K562 (cell line): ENCODE data around the gene MB21D2. TPM values are rescaled to one million over a fixed set of nuclear protein-coding genes. Genes with fewer than 3 reads are reported as not detected.

Source experiments
- ATAC-seq: fragments of 200-7000 bp; cut with Tn5 transposase; 3 replicates; pipeline ENCODE4 v1.9.1; 2020; ENCODE audit warnings: moderate library complexity
- BruUV-seq: library from RNA; stranded (reverse); fragments of 400-500 nt; replicated peaks from 2 replicates; lab custom pipeline; 2021; lab: Mats Ljungman, UMichigan
- CTCF ChIA-PET: fragments of 300-600 bp; formaldehyde crosslinking; extraction: SDS; loops from one replicate; lab custom pipeline; 2021; ENCODE audit warnings: low intra/inter-chr PET ratio; lab: Yijun Ruan, JAX
- POLR2A ChIA-PET: fragments of 300-600, 350-650 bp; sonication (Branson Sonifier 250); formaldehyde crosslinking; extraction: SDS; loops from one replicate; lab custom pipeline; 2021; ENCODE audit warnings: antibody characterized with exemption, inconsistent platforms; lab: Yijun Ruan, JAX
- DNase-seq, 4 experiments: peaks; one replicate each; pipeline versions ENCODE4 v3.0.0 to v3.0.0-alpha.2; 2011 to 2018; ENCODE audit warnings: low spot score in 3 of 4, mixed read lengths in 3 of 4; ENCODE audit errors: extremely low read depth in 1 of 4
- FAIRE-seq: peaks from 2 replicates; lab custom pipeline; 2011; peaks lifted over from hg19 to GRCh38; lab: Jason Lieb, UNC
- H2AFZ ChIP-seq: 2 replicates; pipeline ENCODE4 v1.6.0; 2011; ENCODE audit warnings: low read depth, low read length, control low read depth, inconsistent platforms
- H3K27ac ChIP-seq: fragments of 200-600 bp; 3 replicates; pipeline ENCODE4 v1.8.0; 2011; ENCODE audit warnings: low read depth, mild to moderate bottlenecking, control low read depth, inconsistent platforms, low read length, moderate library complexity, mixed read lengths; ENCODE audit errors: extremely low read depth
- H3K27me3 ChIP-seq, 2 experiments: fragments of 300-600 bp in 1 of 2; 2 replicates in 1 of 2; 3 replicates in 1 of 2; pipeline versions ENCODE4 v1.6.0 to v1.8.0; 2011; ENCODE audit warnings: inconsistent platforms in 2 of 2, low read length in 2 of 2, mild to moderate bottlenecking in 1 of 2, mixed read lengths in 1 of 2, moderate library complexity in 1 of 2; ENCODE audit not compliant: control insufficient read depth in 2 of 2, insufficient read depth in 2 of 2
- H3K36me3 ChIP-seq: fragments of 300-600 bp; 3 replicates; pipeline ENCODE4 v1.8.0; 2011; ENCODE audit warnings: mild to moderate bottlenecking, low read length, inconsistent platforms; ENCODE audit not compliant: control insufficient read depth, insufficient read depth
- H3K4me1 ChIP-seq, 2 experiments: fragments of 200-600 bp in 1 of 2; replicated peaks in 1 of 2; 2 replicates in 1 of 2; 3 replicates in 1 of 2; pipeline versions ENCODE4 v1.5.1 to v1.8.0; 2011; ENCODE audit warnings: inconsistent platforms in 2 of 2, low read length in 2 of 2, mild to moderate bottlenecking in 1 of 2, mixed read lengths in 1 of 2, moderate library complexity in 1 of 2; ENCODE audit not compliant: control insufficient read depth in 2 of 2, insufficient read depth in 2 of 2
- H3K4me2 ChIP-seq: 2 replicates; pipeline ENCODE4 v1.6.1; 2011; ENCODE audit warnings: low read length, control low read depth, inconsistent platforms, mixed read lengths; ENCODE audit not compliant: insufficient read depth
- H3K4me3 ChIP-seq: fragments of 200-600 bp; sonication (generic), shearing (Covaris generic); 2 replicates; pipeline ENCODE4 v1.5.1; 2016; ENCODE audit warnings: control low read depth, inconsistent platforms
- H3K79me2 ChIP-seq: fragments of 200-600 bp; 3 replicates; pipeline ENCODE4 v1.8.0; 2011; ENCODE audit warnings: low read length, inconsistent platforms; ENCODE audit not compliant: control insufficient read depth, insufficient read depth
- H3K9ac ChIP-seq, 2 experiments: 2 replicates each; pipeline versions ENCODE4 v1.6.0 to v1.6.1; 2011; ENCODE audit warnings: low read depth in 2 of 2, low read length in 2 of 2, control low read depth in 1 of 2, inconsistent platforms in 1 of 2, mild to moderate bottlenecking in 1 of 2, mixed read lengths in 1 of 2; ENCODE audit not compliant: insufficient read depth in 1 of 2
- H3K9me1 ChIP-seq: one replicate; pipeline ENCODE4 v1.6.0; 2011; ENCODE audit warnings: inconsistent platforms, mild to moderate bottlenecking, low read length, moderate library complexity; ENCODE audit not compliant: control insufficient read depth, insufficient read depth
- H3K9me3 ChIP-seq: replicated peaks from 2 replicates; pipeline ENCODE4 v1.5.1; 2011; ENCODE audit warnings: low read depth, low read length, inconsistent platforms; ENCODE audit not compliant: control insufficient read depth, insufficient read depth
- H4K20me1 ChIP-seq: replicated peaks from 2 replicates; pipeline ENCODE4 v1.6.1; 2011; ENCODE audit warnings: low read length, inconsistent platforms, mixed read lengths; ENCODE audit not compliant: control insufficient read depth, insufficient read depth
- CBX3 ChIP-seq, 2 experiments: IDR thresholded peaks; 1 replicate in 1 of 2; 2 replicates in 1 of 2; pipeline ENCODE4 v1.6.1; 2012; ENCODE audit warnings: inconsistent platforms in 2 of 2, low read length in 2 of 2, borderline replicate concordance in 1 of 2, control low read depth in 1 of 2
- ELF1 ChIP-seq: fragments of 200-800 bp; sonication (Bioruptor generic); IDR thresholded peaks from 2 replicates; pipeline ENCODE4 v1.6.1; 2016; ENCODE audit warnings: missing genetic modification characterization, missing compliant biosample characterization
- ESRRB ChIP-seq: fragments of 250-450 bp; sonication (Bioruptor Pico); IDR thresholded peaks from 2 replicates; pipeline ENCODE4 v1.5.0; 2020; ENCODE audit warnings: mild to moderate bottlenecking, moderate library complexity, borderline replicate concordance
- MBD1 ChIP-seq: fragments of 250-450 bp; sonication (Bioruptor Pico); IDR thresholded peaks from 2 replicates; pipeline ENCODE4 v1.8.0; 2022; ENCODE audit warnings: inconsistent platforms
- RBM15 ChIP-seq: fragments of 200-400 bp; formaldehyde crosslinking; IDR thresholded peaks from 2 replicates; pipeline ENCODE4 v1.6.1; 2018; ENCODE audit warnings: mild to moderate bottlenecking, low read length, moderate library complexity; ENCODE audit not compliant: insufficient read depth
- ZNF134 ChIP-seq: fragments of 250-450 bp; sonication (Bioruptor Pico); conservative IDR thresholded peaks from 2 replicates; pipeline ENCODE4 v1.4.0; 2020
- ZNF512 ChIP-seq: IDR thresholded peaks from 2 replicates; pipeline ENCODE4 v1.6.1; 2016; ENCODE audit warnings: missing genetic modification characterization, missing compliant biosample characterization
- WGBS: fragments of 100-300 bp; shearing (Covaris generic); methylation state at CpG from one replicate; pipeline ENCODE4 v1.1.6; 2016; ENCODE audit warnings: low coverage, mixed read lengths; ENCODE audit not compliant: insufficient coverage; ENCODE audit errors: missing lambda C conversion rate; 5-methylcytosine and 5-hydroxymethylcytosine counted together
- in situ Hi-C: fragments of 300-500 bp; cut with MboI; formaldehyde crosslinking; loops from 4 replicates; pipeline ENCODE4 v1.15.0; 2018; ENCODE audit warnings: inconsistent platforms, mixed read lengths
- intact Hi-C: fragments of 100-400 bp; cut with micrococcal nuclease; formaldehyde crosslinking; loops from 2 replicates; pipeline ENCODE4 v1.14.2; 2022
- polyA plus RNA-seq, 8 experiments: library from polyadenylated mRNA; depleted of rRNA in 4 of 8; stranded (reverse) in 5 of 8; unstranded in 3 of 8; fragments of >200 nt; fragmentation: Nextera tagmentation in 2 of 8; fragmentation: Illumina TruSeq in 1 of 8; extraction: Ambion mirVana in 2 of 8; extraction: Trizol in 1 of 8; gene quantifications; 2 replicates each; pipeline versions ENCODE4 v1.2.1 to v1.2.3, GENCODE V29; 2011 to 2014; ENCODE audit warnings: inconsistent platforms in 1 of 8, missing spikeins in 1 of 8
- total RNA-seq, 7 experiments: library from RNA; depleted of rRNA in 6 of 7; stranded (reverse); fragments of >200 nt in 6 of 7; fragmentation: Illumina TruSeq in 2 of 7; extraction: Trizol in 2 of 7; gene quantifications; 2 replicates each; pipeline versions ENCODE4 v1.2.1 to v1.2.3, GENCODE V29; 2011 to 2021; ENCODE audit warnings: low replicate concordance in 1 of 7

MB21D2 gene
- total and polyA plus RNA-seq, 9 of the 15 experiments (the other 6 are each of a cell fraction or from before 2014, with no cell fraction given) = 0.01 TPM; not detected in 8

- CTCF ChIA-PET = interaction anchor here (0.6 kb wide), 1 partner anchor 708 kb away, joined by 4 read pairs; no protein-coding TSS in a partner anchor
- H3K27me3 ChIP-seq = peaks cover 14 to 29% of the 10 kb centered on the region in 2 experiments; a peak in 4 of 5 replicates
- ATAC-seq = peak; percentile 23
- H3K36me3 ChIP-seq = no peaks in the 10 kb centered on the region
- H3K27ac ChIP-seq = no peak overlapping the region
- no TSS peak for BruUV-seq
- 15% methylated on average over 26 of the region's 30 CpGs for WGBS
- H3K79me2 ChIP-seq = no peaks in the 10 kb centered on the region
- H3K9ac ChIP-seq = no peak overlapping the region
- H2AFZ ChIP-seq = no peak overlapping the region; the same call in 1 of the 2 replicates
- no peak for FAIRE-seq
- DNase-seq = peak in 1 of 4 experiments; percentile 11
- TF ChIP-seq CBX3 (IDR thresholded peaks at IDR 0.05; ENCODE audit: borderline replicate concordance in 1 of 2, low read length in 2 of 2) (no peak), ZNF512 (tag) (no peak), ESRRB (CRISPR knock-in tag) (no peak), RBM15 (no peak), ELF1 (no peak), MBD1 (no peak), ZNF134 (CRISPR knock-in tag) (no peak)
- TF ChIP-seq, all 486 proteins: peak for 0
- peak overlapping the region; percentile 32; the same call in 1 of the 2 replicates for H3K4me2 ChIP-seq
- intact Hi-C loops = no loop called here
- peaks cover 0 to 3% of the 10 kb centered on the region in 2 experiments; a peak in 2 of 5 replicates for H3K4me1 ChIP-seq
- in situ Hi-C loops = no loop called here
- H4K20me1 ChIP-seq = no peaks in the 10 kb centered on the region
- H3K9me3 ChIP-seq = no peaks in the 10 kb centered on the region
- no peak overlapping the region for H3K4me3 ChIP-seq
- POLR2A ChIA-PET = no interaction called here
- no peaks in the 10 kb centered on the region for H3K9me1 ChIP-seq
These were observed 640 bp downstream of the MB21D2 start for GRCh38 chr3:192917028-192917403.
